ENCODE results near the gene RSPH3. TPM values are rescaled to one million over a fixed set of nuclear protein-coding genes. Genes with fewer than 3 reads are reported as not detected.
"Not testable (repeated sequence)": the region's sequence is repeated elsewhere in the genome, so short reads cannot be mapped to it uniquely, and the experiment has no call there.

The RSPH3 gene
- total and polyA plus RNA-seq, 2 donors, result 1.9 to 3.6 TPM

DNA sequence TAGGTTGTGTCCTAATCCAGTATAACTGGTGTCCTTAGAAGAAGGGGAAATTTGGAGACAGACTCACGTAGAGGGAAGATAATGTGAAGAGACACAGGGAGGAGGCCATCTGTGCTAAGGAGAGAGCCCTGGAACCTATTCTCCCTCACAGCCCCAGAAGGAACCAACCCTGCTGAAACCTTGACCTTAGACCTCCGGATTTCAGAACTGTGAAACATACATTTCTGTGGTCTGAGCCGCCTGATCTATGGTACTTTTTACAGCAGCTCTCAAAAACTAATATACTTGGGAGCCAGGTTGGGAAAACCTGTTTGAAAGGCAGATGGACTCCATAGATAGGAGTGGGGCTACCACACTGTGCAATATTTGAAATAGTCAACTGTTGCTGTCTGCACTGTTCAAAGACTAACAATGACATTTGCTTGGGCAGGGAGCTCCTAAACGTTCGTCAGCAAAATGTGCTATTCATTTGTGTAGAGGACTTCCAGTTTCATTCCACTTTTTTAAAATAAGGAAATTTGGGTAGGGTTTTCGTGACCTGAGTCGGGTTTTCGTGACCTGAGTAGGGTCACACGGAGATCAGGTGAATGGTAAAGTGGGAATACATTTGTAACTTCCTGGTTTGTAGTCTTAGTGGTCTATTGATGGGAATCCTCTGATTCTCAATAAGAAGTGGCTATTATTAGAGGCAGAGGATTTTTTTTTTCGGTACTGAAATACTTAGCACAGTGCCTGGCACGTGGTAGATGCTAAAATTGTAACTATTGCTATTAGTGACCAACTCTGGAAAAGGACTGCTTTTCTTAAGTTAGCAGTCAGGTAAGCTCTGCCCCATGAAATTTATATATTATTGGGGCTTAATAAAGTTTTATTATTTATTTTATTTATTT, 33.4 kb upstream of the RSPH3 start:
- H3K4me3 ChIP-seq (ENCODE audit: low read length in 2 of 2), result no peak overlapping the region
- no peak overlapping the region for H3K27ac ChIP-seq (ENCODE audit: low read depth in 1 of 2, low read length in 1 of 2)
- no peaks in the 10 kb centered on the region for H3K4me1 ChIP-seq (ENCODE audit: control insufficient read depth in 2 of 2, insufficient read depth in 2 of 2, low read length in 2 of 2)
- H3K36me3 ChIP-seq (ENCODE audit: control insufficient read depth in 2 of 2, insufficient read depth in 2 of 2, low read length in 1 of 2), result peaks cover 29 to 34% of the 10 kb centered on the region in 2 donors
- H3K9me3 ChIP-seq (ENCODE audit: control insufficient read depth in 2 of 2, insufficient read depth in 1 of 2, low read length in 1 of 2), result no peaks in the 10 kb centered on the region
- no peak for DNase-seq (ENCODE audit: low read depth in 6 of 9, low spot score in 9 of 9)
- WGBS, result 97% methylated on average over 11 of the region's 11 CpGs
- H3K27me3 ChIP-seq (ENCODE audit: control insufficient read depth in 2 of 2, insufficient read depth in 1 of 2, low read length in 1 of 2), result no peaks in the 10 kb centered on the region

- H3K36me3 ChIP-seq (ENCODE audit: control insufficient read depth in 2 of 2, insufficient read depth in 2 of 2, low read length in 1 of 2), result peaks cover 16 to 19% of the 10 kb centered on the region in 2 donors
- DNase-seq (ENCODE audit: low read depth in 6 of 9, low spot score in 9 of 9), result no peak
- H3K9me3 ChIP-seq (ENCODE audit: control insufficient read depth in 2 of 2, insufficient read depth in 1 of 2, low read length in 1 of 2), result no peaks in the 10 kb centered on the region
- no peak overlapping the region for H3K4me3 ChIP-seq (ENCODE audit: low read length in 2 of 2)
- H3K27me3 ChIP-seq (ENCODE audit: control insufficient read depth in 2 of 2, insufficient read depth in 1 of 2, low read length in 1 of 2), result no peaks in the 10 kb centered on the region
- WGBS, result 95% methylated on average over 5 of the region's 5 CpGs
- H3K4me1 ChIP-seq (ENCODE audit: control insufficient read depth in 2 of 2, insufficient read depth in 2 of 2, low read length in 2 of 2), result no peaks in the 10 kb centered on the region
- H3K27ac ChIP-seq (ENCODE audit: low read depth in 1 of 2, low read length in 1 of 2), result no peak overlapping the region
Measured at GRCh38 chr6:159031846-159032245, 31.8 kb upstream of the RSPH3 start.

DNA sequence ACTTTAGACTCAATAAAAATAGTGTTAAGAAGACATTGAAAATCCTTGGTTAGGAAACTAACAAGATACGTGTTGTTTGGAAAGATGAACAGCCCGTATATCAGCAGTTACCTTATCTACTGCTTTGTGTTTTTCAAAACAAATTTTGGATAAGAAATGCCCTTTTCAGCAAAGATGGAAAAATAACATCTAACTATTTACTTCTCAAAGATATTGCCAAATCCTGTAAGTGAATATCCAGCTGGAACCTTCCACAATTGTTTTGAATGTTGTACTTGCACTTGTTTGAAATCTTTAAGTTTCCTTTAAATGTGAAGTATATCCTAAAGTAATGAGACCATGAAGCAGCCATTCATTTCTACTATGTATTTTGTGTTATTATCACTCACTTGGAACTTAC, 30.2 kb upstream of the RSPH3 start:
- H3K36me3 ChIP-seq (ENCODE audit: control insufficient read depth in 2 of 2, insufficient read depth in 2 of 2, low read length in 1 of 2), result peaks cover 0 to 2% of the 10 kb centered on the region in 2 donors
- WGBS, result 98% methylated on average over 2 of the region's 2 CpGs
- no peak overlapping the region for H3K27ac ChIP-seq (ENCODE audit: low read depth in 1 of 2, low read length in 1 of 2)
- no peak overlapping the region for H3K4me3 ChIP-seq (ENCODE audit: low read length in 2 of 2)
- no peaks in the 10 kb centered on the region for H3K27me3 ChIP-seq (ENCODE audit: control insufficient read depth in 2 of 2, insufficient read depth in 1 of 2, low read length in 1 of 2)
- no peaks in the 10 kb centered on the region for H3K4me1 ChIP-seq (ENCODE audit: control insufficient read depth in 2 of 2, insufficient read depth in 2 of 2, low read length in 2 of 2)
- DNase-seq (ENCODE audit: low read depth in 6 of 9, low spot score in 9 of 9), result no peak
- no peaks in the 10 kb centered on the region for H3K9me3 ChIP-seq (ENCODE audit: control insufficient read depth in 2 of 2, insufficient read depth in 1 of 2, low read length in 1 of 2)

GRCh38 chr6:159025224-159025623, 25.2 kb upstream of the RSPH3 start:
- DNase-seq (ENCODE audit: low read depth in 6 of 9, low spot score in 9 of 9); H3K27me3 ChIP-seq (ENCODE audit: control insufficient read depth in 2 of 2, insufficient read depth in 1 of 2, low read length in 1 of 2); H3K27ac ChIP-seq (ENCODE audit: low read depth in 1 of 2, low read length in 1 of 2); H3K36me3 ChIP-seq (ENCODE audit: control insufficient read depth in 2 of 2, insufficient read depth in 2 of 2, low read length in 1 of 2); H3K4me1 ChIP-seq (ENCODE audit: control insufficient read depth in 2 of 2, insufficient read depth in 2 of 2, low read length in 2 of 2); H3K9me3 ChIP-seq (ENCODE audit: control insufficient read depth in 2 of 2, insufficient read depth in 1 of 2, low read length in 1 of 2); H3K4me3 ChIP-seq (ENCODE audit: low read length in 2 of 2): not testable (repeated sequence)
- 99% methylated on average over 1 of the region's 1 CpG for WGBS

DNA sequence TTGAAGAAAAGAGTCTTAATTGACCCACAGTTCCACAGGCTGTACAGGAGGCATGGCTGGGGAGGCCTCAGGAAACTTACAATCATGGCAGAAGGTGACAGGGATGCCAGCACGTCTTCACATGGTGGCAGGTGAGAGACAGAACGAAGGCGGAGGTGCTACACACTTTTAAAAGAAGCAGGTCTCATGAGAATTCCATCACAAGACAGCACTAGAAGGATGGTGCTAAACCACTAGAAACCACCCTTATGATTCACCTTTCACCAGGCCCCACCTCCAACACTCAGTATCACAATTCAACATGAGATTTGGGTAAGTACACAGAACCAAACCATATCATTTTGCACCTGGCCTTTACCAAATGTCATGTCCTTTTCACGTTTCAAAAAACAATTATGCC, 23.9 kb upstream of the RSPH3 start:
- WGBS, result 94% methylated on average over 4 of the region's 4 CpGs
- H3K9me3 ChIP-seq (ENCODE audit: control insufficient read depth in 2 of 2, insufficient read depth in 1 of 2, low read length in 1 of 2), result peaks cover 2 to 8% of the 10 kb centered on the region in 2 donors

GRCh38 chr6:159020011-159020410, 20.0 kb upstream of the RSPH3 start:
- H3K4me3 ChIP-seq (ENCODE audit: low read length in 2 of 2), result no peak overlapping the region
- no peaks in the 10 kb centered on the region for H3K4me1 ChIP-seq (ENCODE audit: control insufficient read depth in 2 of 2, insufficient read depth in 2 of 2, low read length in 2 of 2)
- no peaks in the 10 kb centered on the region for H3K27me3 ChIP-seq (ENCODE audit: control insufficient read depth in 2 of 2, insufficient read depth in 1 of 2, low read length in 1 of 2)
- H3K9me3 ChIP-seq (ENCODE audit: control insufficient read depth in 2 of 2, insufficient read depth in 1 of 2, low read length in 1 of 2), result peaks cover 2 to 14% of the 10 kb centered on the region in 2 donors
- DNase-seq (ENCODE audit: low read depth in 6 of 9, low spot score in 9 of 9), result no peak
- H3K36me3 ChIP-seq (ENCODE audit: control insufficient read depth in 2 of 2, insufficient read depth in 2 of 2, low read length in 1 of 2), result no peaks in the 10 kb centered on the region
- no peak overlapping the region for H3K27ac ChIP-seq (ENCODE audit: low read depth in 1 of 2, low read length in 1 of 2)
- 95% methylated on average over 2 of the region's 2 CpGs for WGBS

More for the DNA sequence above, 23.9 kb upstream of the RSPH3 start:
- no peaks in the 10 kb centered on the region for H3K4me1 ChIP-seq (ENCODE audit: control insufficient read depth in 2 of 2, insufficient read depth in 2 of 2, low read length in 2 of 2)
- no peak for DNase-seq (ENCODE audit: low read depth in 6 of 9, low spot score in 9 of 9)
- H3K36me3 ChIP-seq (ENCODE audit: control insufficient read depth in 2 of 2, insufficient read depth in 2 of 2, low read length in 1 of 2), result no peaks in the 10 kb centered on the region
- H3K27ac ChIP-seq (ENCODE audit: low read depth in 1 of 2, low read length in 1 of 2), result no peak overlapping the region
- H3K4me3 ChIP-seq (ENCODE audit: low read length in 2 of 2), result no peak overlapping the region
- no peaks in the 10 kb centered on the region for H3K27me3 ChIP-seq (ENCODE audit: control insufficient read depth in 2 of 2, insufficient read depth in 1 of 2, low read length in 1 of 2)

- 60% methylated on average over 3 of the region's 3 CpGs for WGBS
Measured at GRCh38 chr6:159017757-159018559, 18.0 kb upstream of the RSPH3 start.

DNA sequence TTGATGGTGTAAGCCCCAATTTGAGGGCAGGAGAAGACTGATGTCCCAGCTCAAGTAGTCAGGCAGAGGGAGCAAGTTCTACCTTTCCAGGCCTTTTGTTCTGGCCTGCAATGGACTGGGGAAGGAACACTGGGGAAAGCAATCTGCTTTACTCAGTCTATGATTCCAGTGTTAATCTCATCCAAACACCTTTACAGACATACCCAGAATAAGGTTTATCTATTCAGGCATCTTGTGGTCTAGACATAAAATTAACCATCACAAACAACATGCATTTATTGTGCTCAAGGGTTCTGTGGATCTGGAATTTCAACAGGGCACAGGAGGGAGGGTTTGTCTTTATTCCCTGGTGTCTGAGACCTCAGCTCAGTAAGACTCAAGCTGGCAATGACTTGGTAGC, 14.4 kb upstream of the RSPH3 start:
- Histone ChIP-seq H3K36me3 (ENCODE audit: control insufficient read depth in 2 of 2, insufficient read depth in 2 of 2, low read length in 1 of 2) (no peaks in the 10 kb centered on the region), H3K27ac (ENCODE audit: low read depth in 1 of 2, low read length in 1 of 2) (no peak overlapping the region), H3K27me3 (ENCODE audit: control insufficient read depth in 2 of 2, insufficient read depth in 1 of 2, low read length in 1 of 2) (no peaks in the 10 kb centered on the region), H3K4me1 (ENCODE audit: control insufficient read depth in 2 of 2, insufficient read depth in 2 of 2, low read length in 2 of 2) (no peaks in the 10 kb centered on the region), H3K4me3 (ENCODE audit: low read length in 2 of 2) (no peak overlapping the region), H3K9me3 (ENCODE audit: control insufficient read depth in 2 of 2, insufficient read depth in 1 of 2, low read length in 1 of 2) (peaks cover 0 to 7% of the 10 kb centered on the region in 2 donors)
- DNase-seq (ENCODE audit: low read depth in 6 of 9, low spot score in 9 of 9), result no peak

More at GRCh38 chr6:159017757-159018559, 18.0 kb upstream of the RSPH3 start:
- peak in 1 of 9 donors; percentile 24 for DNase-seq (ENCODE audit: low read depth in 6 of 9, low spot score in 9 of 9)
- H3K4me3 ChIP-seq (ENCODE audit: low read length in 2 of 2), result no peak overlapping the region
- H3K27me3 ChIP-seq (ENCODE audit: control insufficient read depth in 2 of 2, insufficient read depth in 1 of 2, low read length in 1 of 2), result no peaks in the 10 kb centered on the region
- no peak overlapping the region for H3K27ac ChIP-seq (ENCODE audit: low read depth in 1 of 2, low read length in 1 of 2)
- no peaks in the 10 kb centered on the region for H3K36me3 ChIP-seq (ENCODE audit: control insufficient read depth in 2 of 2, insufficient read depth in 2 of 2, low read length in 1 of 2)
- no peaks in the 10 kb centered on the region for H3K4me1 ChIP-seq (ENCODE audit: control insufficient read depth in 2 of 2, insufficient read depth in 2 of 2, low read length in 2 of 2)
- peaks cover 0 to 7% of the 10 kb centered on the region in 2 donors for H3K9me3 ChIP-seq (ENCODE audit: control insufficient read depth in 2 of 2, insufficient read depth in 1 of 2, low read length in 1 of 2)

GRCh38 chr6:159013229-159013628, 13.2 kb upstream of the RSPH3 start:
- H3K4me1 ChIP-seq (ENCODE audit: control insufficient read depth in 2 of 2, insufficient read depth in 2 of 2, low read length in 2 of 2), result peaks cover 0 to 5% of the 10 kb centered on the region in 2 donors
- 85% methylated on average over 5 of the region's 5 CpGs for WGBS
- H3K36me3 ChIP-seq (ENCODE audit: control insufficient read depth in 2 of 2, insufficient read depth in 2 of 2, low read length in 1 of 2), result no peaks in the 10 kb centered on the region
- H3K27ac ChIP-seq (ENCODE audit: low read depth in 1 of 2, low read length in 1 of 2), result no peak overlapping the region
- no peak for DNase-seq (ENCODE audit: low read depth in 6 of 9, low spot score in 9 of 9)
- no peak overlapping the region for H3K4me3 ChIP-seq (ENCODE audit: low read length in 2 of 2)
- H3K9me3 ChIP-seq (ENCODE audit: control insufficient read depth in 2 of 2, insufficient read depth in 1 of 2, low read length in 1 of 2), result peaks cover 0 to 7% of the 10 kb centered on the region in 2 donors
- H3K27me3 ChIP-seq (ENCODE audit: control insufficient read depth in 2 of 2, insufficient read depth in 1 of 2, low read length in 1 of 2), result no peaks in the 10 kb centered on the region
